ENCODE measurements around the gene PHF2. TPM values are rescaled to one million over a fixed set of nuclear protein-coding genes. Genes with fewer than 3 reads are reported as not detected.

PHF2 gene
- total and polyA plus RNA-seq, 2 donors (not counting 1 experiment from before 2014, with no cell fraction given), result 11.0 to 28.8 TPM

DNA sequence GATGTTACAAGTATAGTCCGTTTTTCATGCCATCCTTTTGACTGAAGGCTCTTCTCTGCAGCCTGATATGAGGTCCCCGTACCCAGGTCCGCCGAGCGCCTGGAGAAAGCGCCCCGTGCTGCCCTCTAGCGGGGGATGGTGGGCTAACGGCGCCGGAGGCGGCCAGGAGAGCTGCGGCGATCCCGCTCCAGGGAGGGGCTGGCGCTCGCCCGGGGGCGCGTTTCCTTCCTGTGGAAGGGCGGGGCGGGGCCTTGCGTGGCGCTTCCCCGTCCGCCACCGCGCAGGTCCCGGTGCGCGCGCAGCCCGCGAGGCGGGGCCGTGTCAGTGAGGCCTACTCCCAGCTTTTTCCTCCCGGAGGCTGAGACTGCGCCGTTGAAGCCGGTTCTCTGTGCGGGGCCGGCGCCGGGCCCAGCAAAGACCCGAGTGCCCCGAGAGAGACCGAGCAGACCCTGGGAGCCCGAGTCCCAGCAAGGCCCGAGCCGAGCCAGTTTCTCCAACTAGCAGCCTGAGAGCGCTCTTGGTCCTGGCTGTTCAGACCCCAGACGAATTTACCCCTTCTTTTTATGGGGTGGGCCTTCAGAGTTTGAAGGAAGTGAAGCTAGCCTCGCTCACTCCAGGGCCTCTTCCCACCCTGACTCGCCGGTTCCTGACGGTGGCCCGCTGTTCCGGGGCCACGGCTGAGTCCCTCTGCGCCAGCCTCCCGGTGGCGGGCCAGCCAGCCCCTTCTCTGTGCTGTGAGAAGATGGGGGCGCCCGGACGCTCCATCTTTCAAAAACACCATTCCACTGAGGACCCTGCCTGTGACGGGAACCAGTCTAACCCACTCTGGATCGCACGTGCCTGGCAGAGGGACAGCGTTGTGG is 9.7 kb upstream of the PHF2 start:
- H3K36me3 ChIP-seq (replicated peaks in 1 of 2; ENCODE audit: control extremely low read depth in 1 of 2, control insufficient read depth in 1 of 2, extremely low read depth in 1 of 2, insufficient read depth in 2 of 2, low read length in 1 of 2), result peaks cover 13 to 24% of the 10 kb centered on the region in 2 experiments
- Mint-ChIP-seq H3K27ac (peak overlapping the region; percentile 93), H3K4me3 (peak overlapping the region; percentile 88), H3K9me3 (ENCODE audit: insufficient read depth) (no peaks in the 10 kb centered on the region), H3K4me1 (peaks cover 28% of the 10 kb centered on the region), H3K27me3 (no peaks in the 10 kb centered on the region)
- ChIA-PET CTCF (interaction anchor here (0.6 to 2.5 kb wide), 19 partner anchors 9 to 610 kb away, joined by 3 to 17 read pairs (median 5); partner anchors contain the start of gene FAM120AOS), POLR2A (interaction anchor here (0.6 to 1.7 kb wide), 5 partner anchors 8 to 115 kb away, joined by 3 to 13 read pairs (median 3); partner anchors contain the start of genes FAM120A and FAM120AOS)
- ATAC-seq (ENCODE audit: low read depth) (peak; percentile 99), DNase-seq (peak; percentile 97)
- WGBS (ENCODE audit: insufficient coverage), result 3% methylated on average over 67 of the region's 69 CpGs
- intact Hi-C loops (cut with micrococcal nuclease), result loop anchor here (1.0 to 10.0 kb wide), 12 partner anchors 10 to 1452 kb away; partner anchors contain the start of genes CARD19, FAM120AOS, NINJ1 and PHF2
- H3K4me1 ChIP-seq (ENCODE audit: control insufficient read depth in 2 of 2, insufficient read depth in 2 of 2, low read length in 2 of 2), result peaks cover 21 to 24% of the 10 kb centered on the region in 2 donors
- H3K27me3 ChIP-seq (replicated peaks in 1 of 4; ENCODE audit: control extremely low read depth in 1 of 4, control insufficient read depth in 3 of 4, insufficient read depth in 4 of 4, low read length in 3 of 4), result no peaks in the 10 kb centered on the region
- no peaks in the 10 kb centered on the region for H3K9me3 ChIP-seq (ENCODE audit: control extremely low read depth in 1 of 3, control insufficient read depth in 2 of 3, insufficient read depth in 1 of 3, low read length in 2 of 3)
- peak overlapping the region; percentile 81 for H3K9ac ChIP-seq (ENCODE audit: low read length)
- H3K4me2 ChIP-seq (replicated peaks; ENCODE audit: low read depth, low read length, poor library complexity, severe bottlenecking), result peak overlapping the region; percentile 89
- peak overlapping the region; percentile 59 to 83 (median 74) for H3K4me3 ChIP-seq (ENCODE audit: control extremely low read depth in 1 of 5, extremely low read depth in 1 of 5, insufficient read depth in 1 of 5, low read depth in 2 of 5, low read length in 4 of 5)
- TF ChIP-seq EZH2 (IDR thresholded peaks at IDR 0.05; ENCODE audit: borderline replicate concordance, insufficient read depth, low read depth, low read length, poor library complexity, severe bottlenecking), result no peak
- peak; percentile 96 for TF ChIP-seq CTCF (IDR thresholded peaks at IDR 0.05)
- peaks cover 8% of the 10 kb centered on the region for H3K79me2 ChIP-seq (ENCODE audit: control insufficient read depth, insufficient read depth, low read length)
- peak overlapping the region; percentile 87 to 92 for H3K27ac ChIP-seq (ENCODE audit: low read length in 2 of 2)
- H2AFZ ChIP-seq (ENCODE audit: insufficient read depth, low read depth, low read length, poor library complexity, severe bottlenecking), result peak overlapping the region; percentile 91
- no peaks in the 10 kb centered on the region for H4K20me1 ChIP-seq (ENCODE audit: control insufficient read depth, insufficient read depth, low read length, poor library complexity, severe bottlenecking)
